CD4-positive, CD25-positive, alpha-beta regulatory T cell (primary cell): Measurements from ENCODE around the gene SLC5A3. TPM values are rescaled to one million over a fixed set of nuclear protein-coding genes. Genes with fewer than 3 reads are reported as not detected.

Experiments
- ATAC-seq, 2 donors: fragments of 150-1000 bp; cut with Tn5 transposase; one replicate each; pipeline ENCODE4 v1.10.0; 2021; ENCODE audit warnings: low read depth in 2 of 2, moderate number of reproducible peaks in 2 of 2, moderate library complexity in 1 of 2
- DNase-seq, 3 donors: peaks; one replicate each; pipeline versions ENCODE4 v3.0.0 to v3.0.0-alpha.2; 2012 to 2022; ENCODE audit warnings: mixed read lengths in 1 of 3
- H3K27ac ChIP-seq: one replicate; pipeline ENCODE4 v1.7.0; 2013; ENCODE audit warnings: mild to moderate bottlenecking, low read length; ENCODE audit not compliant: insufficient read depth, poor library complexity, severe bottlenecking
- H3K27me3 ChIP-seq: one replicate; pipeline ENCODE4 v1.7.0; 2013; ENCODE audit warnings: low read length; ENCODE audit not compliant: control insufficient read depth, insufficient read depth
- H3K36me3 ChIP-seq: one replicate; pipeline ENCODE4 v1.7.0; 2013; ENCODE audit warnings: mild to moderate bottlenecking, low read length, moderate library complexity; ENCODE audit not compliant: control insufficient read depth, insufficient read depth
- H3K4me1 ChIP-seq: 2 replicates; pipeline ENCODE4 v1.7.0; 2013; ENCODE audit warnings: mild to moderate bottlenecking, low read length; ENCODE audit not compliant: insufficient read depth, control insufficient read depth, poor library complexity, severe bottlenecking
- H3K4me3 ChIP-seq: one replicate; pipeline ENCODE4 v1.7.0; 2013; ENCODE audit warnings: low read depth, mild to moderate bottlenecking, low read length, moderate library complexity
- H3K9me3 ChIP-seq, 2 experiments: 1 replicate in 1 of 2; 2 replicates in 1 of 2; pipeline ENCODE4 v1.7.0; 2013; ENCODE audit warnings: low read length in 2 of 2, mild to moderate bottlenecking in 1 of 2, moderate library complexity in 1 of 2; ENCODE audit not compliant: control insufficient read depth in 2 of 2
- H3K27ac Mint-ChIP-seq, 3 donors: one replicate each; pipeline ENCODE4 v1.8.0; 2020 to 2022; ENCODE audit warnings: mild to moderate bottlenecking in 3 of 3, mixed read lengths in 3 of 3, moderate library complexity in 2 of 3
- H3K27me3 Mint-ChIP-seq: one replicate; pipeline ENCODE4 v1.8.0; 2022; ENCODE audit warnings: mild to moderate bottlenecking, mixed read lengths
- H3K36me3 Mint-ChIP-seq: one replicate; pipeline ENCODE4 v1.8.0; 2020; ENCODE audit warnings: mixed read lengths
- H3K4me1 Mint-ChIP-seq, 4 donors: one replicate each; pipeline ENCODE4 v1.8.0; 2020 to 2022; ENCODE audit warnings: mixed read lengths in 4 of 4, mild to moderate bottlenecking in 1 of 4
- H3K4me3 Mint-ChIP-seq, 4 donors: one replicate each; pipeline ENCODE4 v1.8.0; 2020 to 2022; ENCODE audit warnings: mild to moderate bottlenecking in 4 of 4, mixed read lengths in 4 of 4, moderate library complexity in 3 of 4
- H3K9me3 Mint-ChIP-seq, 7 donors: one replicate each; pipeline ENCODE4 v1.8.0; 2020 to 2022; ENCODE audit warnings: mixed read lengths in 7 of 7, mild to moderate bottlenecking in 3 of 7, moderate library complexity in 2 of 7
- polyA plus RNA-seq, 4 donors: library from polyadenylated mRNA; unstranded; fragments of 300-500 nt; fragmentation: Illumina TruSeq; gene quantifications; one replicate each; pipeline ENCODE4 v1.2.3, GENCODE V29; 2021
- total RNA-seq: library from RNA; stranded (reverse); gene quantifications from one replicate; pipeline ENCODE4 v1.2.3, GENCODE V29; 2022

Gene SLC5A3
- total and polyA plus RNA-seq, 5 donors from 2014 or later, result 1.0 to 13.7 (median 2.2) TPM

DNA sequence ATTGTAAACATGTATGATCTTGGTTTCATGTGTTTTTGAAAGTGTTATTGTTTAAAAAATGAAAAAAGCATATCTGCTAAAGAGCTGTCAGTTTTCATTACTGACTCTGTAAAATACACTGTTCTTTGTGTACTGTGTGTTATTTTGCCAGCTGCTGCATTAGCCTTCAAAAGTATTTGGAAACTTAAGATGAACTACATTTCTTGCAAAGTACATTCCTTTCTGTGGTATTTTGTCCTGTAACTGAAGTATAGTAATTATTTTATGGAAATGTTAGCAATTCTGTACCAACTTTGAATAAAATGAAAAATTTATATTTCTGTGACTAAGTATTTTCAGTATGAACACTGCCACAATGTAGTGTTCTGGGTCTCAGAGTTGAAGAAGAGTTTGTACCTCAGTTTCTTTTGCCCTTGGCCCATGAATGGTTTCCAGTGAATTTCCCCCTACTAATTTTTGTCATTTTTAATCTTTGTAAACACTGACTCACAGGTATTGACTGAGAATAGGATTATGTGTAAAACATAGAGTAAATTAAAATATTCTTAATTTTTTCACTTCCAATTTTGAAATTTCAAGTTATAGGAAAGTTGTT is 32.7 kb downstream of the SLC5A3 start:
- H3K27ac Mint-ChIP-seq, result no peak overlapping the region
- no peaks in the 10 kb centered on the region for H3K27me3 ChIP-seq
- DNase-seq (no peak), ATAC-seq (no peak)
- H3K9me3 ChIP-seq, result no peaks in the 10 kb centered on the region
- H3K4me1 ChIP-seq, result no peaks in the 10 kb centered on the region
- H3K36me3 ChIP-seq, result peaks cover 16% of the 10 kb centered on the region
- no peak overlapping the region for H3K4me3 ChIP-seq
- no peaks in the 10 kb centered on the region for H3K27me3 Mint-ChIP-seq
- no peak overlapping the region for H3K4me3 Mint-ChIP-seq
- H3K27ac ChIP-seq, result no peak overlapping the region
- H3K9me3 Mint-ChIP-seq, result peaks cover 0 to 2% (median 0%) of the 10 kb centered on the region in 7 donors
- peaks cover 23 to 76% (median 48%) of the 10 kb centered on the region in 4 donors for H3K4me1 Mint-ChIP-seq
- peaks cover 31% of the 10 kb centered on the region for H3K36me3 Mint-ChIP-seq

DNA sequence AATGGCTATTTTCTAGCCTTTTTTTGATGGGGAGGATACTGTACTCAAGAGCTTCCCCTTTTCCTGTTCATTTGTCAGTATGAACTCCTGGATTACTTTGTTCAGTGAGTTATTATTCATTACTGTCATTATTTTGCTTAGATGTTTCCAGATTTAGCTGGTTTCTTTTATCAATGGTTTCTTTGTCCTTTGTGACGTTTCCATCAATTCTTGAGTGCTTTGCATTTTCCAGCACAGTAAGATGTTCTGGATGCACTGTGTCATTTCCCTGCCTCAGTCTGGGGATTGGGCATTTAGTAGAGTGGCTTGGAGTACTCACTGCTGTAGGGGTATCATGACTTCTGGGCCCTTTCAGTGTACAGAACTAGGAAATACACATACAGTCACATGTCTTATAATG is 34.2 kb downstream of the SLC5A3 start:
- no peak overlapping the region for H3K27ac Mint-ChIP-seq
- H3K4me3 ChIP-seq, result no peak overlapping the region
- H3K4me1 ChIP-seq, result no peaks in the 10 kb centered on the region
- H3K9me3 Mint-ChIP-seq, result peaks cover 0 to 2% (median 0%) of the 10 kb centered on the region in 7 donors
- no peak for ATAC-seq
- peaks cover 27 to 76% (median 50%) of the 10 kb centered on the region in 4 donors for H3K4me1 Mint-ChIP-seq
- H3K27ac ChIP-seq, result no peak overlapping the region
- H3K36me3 Mint-ChIP-seq, result peaks cover 32% of the 10 kb centered on the region
- H3K9me3 ChIP-seq, result no peaks in the 10 kb centered on the region
- peaks cover 14% of the 10 kb centered on the region for H3K36me3 ChIP-seq
- no peaks in the 10 kb centered on the region for H3K27me3 Mint-ChIP-seq
- H3K27me3 ChIP-seq, result no peaks in the 10 kb centered on the region
- DNase-seq, result no peak
- no peak overlapping the region for H3K4me3 Mint-ChIP-seq

DNA sequence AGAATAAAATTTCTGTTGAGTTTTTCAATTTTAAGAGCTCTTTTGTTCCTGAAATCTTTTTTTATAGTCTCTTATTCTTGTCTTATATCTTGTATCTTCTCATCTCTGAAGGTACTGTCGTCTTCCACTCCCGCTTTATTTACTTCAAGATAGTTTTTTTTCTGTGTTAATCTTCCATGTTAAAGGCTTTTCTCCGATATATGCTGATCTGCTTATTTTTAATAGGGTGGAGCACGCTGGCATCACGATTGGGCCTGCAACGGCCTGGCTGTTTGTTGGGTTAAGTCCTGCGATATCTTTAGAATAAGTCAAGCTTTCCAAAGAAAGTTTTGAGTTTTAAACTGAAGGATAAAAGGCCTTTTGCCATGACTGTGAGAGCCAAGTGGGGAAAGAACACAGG is 35.7 kb downstream of the SLC5A3 start:
- peaks cover 0 to 2% (median 0%) of the 10 kb centered on the region in 7 donors for H3K9me3 Mint-ChIP-seq
- Histone ChIP-seq H3K27ac (no peak overlapping the region), H3K4me1 (peaks cover 6% of the 10 kb centered on the region), H3K27me3 (no peaks in the 10 kb centered on the region), H3K9me3 (no peaks in the 10 kb centered on the region), H3K4me3 (no peak overlapping the region), H3K36me3 (peaks cover 8% of the 10 kb centered on the region)
- no peak for ATAC-seq
- no peaks in the 10 kb centered on the region for H3K27me3 Mint-ChIP-seq
- H3K36me3 Mint-ChIP-seq, result peaks cover 34% of the 10 kb centered on the region
- H3K4me1 Mint-ChIP-seq, result peaks cover 23 to 77% (median 49%) of the 10 kb centered on the region in 4 donors
- DNase-seq, result no peak
- H3K4me3 Mint-ChIP-seq, result no peak overlapping the region
- peak overlapping the region in 1 of 3 donors; percentile 47 for H3K27ac Mint-ChIP-seq

DNA sequence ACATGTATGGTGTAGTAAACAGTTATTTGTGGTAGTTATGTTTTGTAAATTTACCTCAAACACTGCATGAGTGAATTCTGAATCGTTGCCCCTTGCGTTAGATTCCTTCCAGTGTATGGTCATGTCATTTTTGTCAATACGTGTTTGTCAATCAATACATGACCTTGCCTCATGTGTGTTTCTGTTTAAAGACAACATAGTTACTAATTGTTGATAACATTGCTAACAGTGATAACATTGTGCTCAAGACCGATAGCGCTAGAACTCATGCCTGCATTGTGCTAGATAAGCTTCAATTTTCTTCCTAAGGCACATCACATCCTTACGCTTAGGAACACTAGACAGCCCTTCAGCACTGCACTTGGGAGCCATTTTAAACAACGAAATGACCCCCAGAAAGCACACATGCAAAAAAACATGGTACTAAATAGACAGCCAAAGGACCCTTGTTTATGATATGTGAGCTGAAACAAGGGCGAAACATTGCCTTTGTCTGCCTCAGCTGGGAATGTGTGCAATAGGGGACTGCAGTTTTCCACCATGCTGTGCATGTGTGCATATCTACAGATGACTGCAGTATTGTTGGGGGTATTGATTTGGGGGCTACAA is 37.3 kb downstream of the SLC5A3 start:
- DNase-seq (no peak), ATAC-seq (no peak)
- Histone ChIP-seq H3K36me3 (peaks cover 5% of the 10 kb centered on the region), H3K27me3 (no peaks in the 10 kb centered on the region), H3K4me1 (peaks cover 7% of the 10 kb centered on the region), H3K9me3 (no peaks in the 10 kb centered on the region), H3K27ac (no peak overlapping the region), H3K4me3 (no peak overlapping the region)
- H3K27ac Mint-ChIP-seq, result no peak overlapping the region
- H3K9me3 Mint-ChIP-seq, result peaks cover 0 to 2% (median 0%) of the 10 kb centered on the region in 7 donors
- peaks cover 25 to 73% (median 51%) of the 10 kb centered on the region in 4 donors for H3K4me1 Mint-ChIP-seq
- H3K27me3 Mint-ChIP-seq, result no peaks in the 10 kb centered on the region
- H3K36me3 Mint-ChIP-seq, result peaks cover 36% of the 10 kb centered on the region
- no peak overlapping the region for H3K4me3 Mint-ChIP-seq

DNA sequence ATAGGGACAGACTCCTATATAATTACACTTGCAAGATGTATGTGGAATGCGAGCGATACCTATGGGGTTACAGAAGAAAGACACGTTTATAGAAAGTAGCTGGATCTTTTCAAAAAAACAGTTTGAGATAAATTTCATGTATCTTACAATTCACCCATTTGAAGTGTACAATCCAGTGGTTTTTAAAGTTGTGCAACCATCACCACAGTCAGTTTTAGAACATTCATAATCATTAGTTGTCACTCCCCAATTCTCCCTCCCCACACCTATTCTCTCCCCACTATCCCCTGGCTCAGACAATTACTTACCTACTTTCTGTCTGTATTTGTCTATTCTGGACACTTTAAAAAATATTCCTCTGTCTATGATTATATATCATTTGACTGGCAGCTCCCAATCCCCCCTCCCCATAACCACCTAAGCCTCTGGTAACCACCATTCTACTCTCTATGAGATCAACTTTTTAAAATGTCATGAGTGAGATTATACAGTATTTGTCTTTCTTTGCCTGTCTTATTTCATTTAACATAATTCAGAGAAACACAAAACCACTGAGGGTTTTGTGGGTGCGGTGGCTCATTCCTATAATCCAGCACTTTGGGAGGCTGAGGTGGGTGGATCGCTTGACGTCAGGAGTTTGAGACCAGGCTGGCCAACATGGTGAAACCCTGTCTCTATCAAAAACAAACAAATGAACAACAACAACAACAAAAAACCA is 39.1 kb downstream of the SLC5A3 start:
- no peak overlapping the region for H3K4me3 Mint-ChIP-seq
- H3K9me3 ChIP-seq, result no peaks in the 10 kb centered on the region

DNA sequence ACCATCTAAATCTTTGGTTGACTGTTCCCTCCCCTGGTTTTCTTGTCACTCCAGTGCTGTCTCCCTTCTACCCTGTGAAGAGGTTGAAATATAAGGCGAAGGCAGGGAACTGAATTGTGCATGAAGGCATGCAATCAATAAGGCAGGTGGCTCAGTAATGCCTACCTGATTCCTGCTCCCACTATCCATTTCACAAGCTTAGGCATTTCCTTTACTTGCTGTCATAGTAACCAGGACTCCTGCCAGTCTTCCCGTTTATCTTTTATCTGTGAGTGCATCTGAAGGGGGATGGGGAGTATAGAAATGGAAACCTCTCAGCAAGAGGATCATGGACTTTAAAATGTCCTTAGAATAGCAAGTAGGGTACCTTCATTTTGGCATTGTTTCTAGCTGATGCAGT is 40.5 kb downstream of the SLC5A3 start:
- Histone ChIP-seq H3K4me3 (no peak overlapping the region), H3K27ac (no peak overlapping the region), H3K4me1 (peaks cover 7% of the 10 kb centered on the region), H3K36me3 (peaks cover 2% of the 10 kb centered on the region), H3K9me3 (no peaks in the 10 kb centered on the region), H3K27me3 (no peaks in the 10 kb centered on the region)
- H3K9me3 Mint-ChIP-seq, result peaks cover 0 to 2% (median 0%) of the 10 kb centered on the region in 7 donors
- H3K4me1 Mint-ChIP-seq, result peaks cover 25 to 69% (median 51%) of the 10 kb centered on the region in 4 donors
- H3K4me3 Mint-ChIP-seq, result no peak overlapping the region
- ATAC-seq (no peak), DNase-seq (no peak)
- H3K27me3 Mint-ChIP-seq, result no peaks in the 10 kb centered on the region
- peaks cover 24% of the 10 kb centered on the region for H3K36me3 Mint-ChIP-seq
- H3K27ac Mint-ChIP-seq, result peak overlapping the region in 1 of 3 donors; percentile 15

More for the DNA sequence above, 39.1 kb downstream of the SLC5A3 start:
- H3K4me1 Mint-ChIP-seq, result peaks cover 25 to 71% (median 53%) of the 10 kb centered on the region in 4 donors
- DNase-seq (no peak), ATAC-seq (no peak)
- Histone ChIP-seq H3K27ac (no peak overlapping the region), H3K36me3 (peaks cover 6% of the 10 kb centered on the region), H3K4me1 (peaks cover 7% of the 10 kb centered on the region), H3K4me3 (no peak overlapping the region), H3K27me3 (no peaks in the 10 kb centered on the region)
- H3K27ac Mint-ChIP-seq, result peak overlapping the region; percentile 9 to 37 (median 27)
- H3K27me3 Mint-ChIP-seq, result no peaks in the 10 kb centered on the region
- H3K9me3 Mint-ChIP-seq, result peaks cover 0 to 2% (median 0%) of the 10 kb centered on the region in 7 donors
- peaks cover 29% of the 10 kb centered on the region for H3K36me3 Mint-ChIP-seq

DNA sequence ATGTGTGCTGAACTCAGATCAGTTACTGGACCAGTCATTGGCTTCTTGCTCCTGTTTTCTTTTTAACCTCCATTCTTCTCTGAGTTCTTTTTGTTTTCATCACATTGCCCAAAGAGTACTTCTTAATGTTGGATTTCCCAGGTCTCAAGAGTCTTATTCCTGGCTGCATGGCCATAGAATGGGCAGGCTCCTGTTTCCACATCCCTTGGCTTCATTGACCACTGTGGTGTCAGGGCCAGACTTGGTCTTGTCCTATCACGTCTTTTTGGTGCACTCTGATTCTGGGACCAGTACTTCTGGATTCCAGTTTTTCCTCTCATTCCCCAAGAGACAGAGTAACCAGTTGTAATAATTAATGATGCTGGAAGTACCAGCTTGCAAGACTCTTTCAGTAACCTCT is 41.8 kb downstream of the SLC5A3 start:
- peaks cover 2% of the 10 kb centered on the region for H3K36me3 ChIP-seq
- Mint-ChIP-seq H3K36me3 (peaks cover 27% of the 10 kb centered on the region), H3K9me3 (no peaks in the 10 kb centered on the region), H3K4me1 (peaks cover 25 to 69% (median 49%) of the 10 kb centered on the region in 4 donors), H3K27ac (peak overlapping the region in 2 of 3 donors; percentile 35 to 62), H3K27me3 (no peaks in the 10 kb centered on the region), H3K4me3 (no peak overlapping the region)
- H3K27me3 ChIP-seq, result no peaks in the 10 kb centered on the region
- peaks cover 7% of the 10 kb centered on the region for H3K4me1 ChIP-seq
- H3K9me3 ChIP-seq, result no peaks in the 10 kb centered on the region
- no peak overlapping the region for H3K4me3 ChIP-seq
- DNase-seq (no peak), ATAC-seq (no peak)
- H3K27ac ChIP-seq, result no peak overlapping the region
